C4-2B (cell line): Measurements from ENCODE around the gene PPIL6.
"Not testable (repeated sequence)": the region's sequence is repeated elsewhere in the genome, so short reads cannot be mapped to it uniquely, and the experiment has no call there.

Experiments
- H3K27ac ChIP-seq: fragments of 450-650 bp; 2 replicates; pipeline ENCODE4 v1.5.1; 2017
- CTCF ChIP-seq: fragments of 450-650 bp; conservative IDR thresholded peaks from 2 replicates; pipeline ENCODE4 v1.5.1; 2017; ENCODE audit warnings: mild to moderate bottlenecking
- ZFX ChIP-seq: fragments of 450-650 bp; IDR thresholded peaks from 2 replicates; pipeline ENCODE4 v1.6.1; 2017

Gene PPIL6

GRCh38 chr6:109370336-109370735, 70.1 kb downstream of the PPIL6 start:
- TF ChIP-seq ZFX (no peak), CTCF (no peak)
- no peak overlapping the region for H3K27ac ChIP-seq

- TF ChIP-seq ZFX (no peak), CTCF (no peak)
- no peak overlapping the region for H3K27ac ChIP-seq
Measured at GRCh38 chr6:109369728-109370127, 70.7 kb downstream of the PPIL6 start.

GRCh38 chr6:109364382-109365078, 75.9 kb downstream of the PPIL6 start:
- H3K27ac ChIP-seq = not testable (repeated sequence)

GRCh38 chr6:109363753-109364152, 76.7 kb downstream of the PPIL6 start:
- TF ChIP-seq ZFX (no peak), CTCF (no peak)
- H3K27ac ChIP-seq = no peak overlapping the region

GRCh38 chr6:109362102-109362884, 78.1 kb downstream of the PPIL6 start:
- TF ChIP-seq CTCF = no peak
- TF ChIP-seq ZFX = no peak

GRCh38 chr6:109360791-109361190, 79.6 kb downstream of the PPIL6 start:
- no peak overlapping the region for H3K27ac ChIP-seq
- TF ChIP-seq ZFX (no peak), CTCF (no peak)

More at GRCh38 chr6:109362102-109362884, 78.1 kb downstream of the PPIL6 start:
- H3K27ac ChIP-seq = no peak overlapping the region

- no peak overlapping the region for H3K27ac ChIP-seq
- TF ChIP-seq ZFX (no peak), CTCF (no peak)
Measured at GRCh38 chr6:109360281-109360680, 80.1 kb downstream of the PPIL6 start.

GRCh38 chr6:109359248-109359647, 81.2 kb downstream of the PPIL6 start:
- TF ChIP-seq ZFX (no peak), CTCF (no peak)
- H3K27ac ChIP-seq = no peak overlapping the region
